ENCODE results near the gene PDGFD. TPM values are rescaled to one million over a fixed set of nuclear protein-coding genes. Genes with fewer than 3 reads are reported as not detected.

PDGFD gene
- total RNA-seq, 2 donors from 2014 or later = 14.4 to 27.8 TPM

DNA sequence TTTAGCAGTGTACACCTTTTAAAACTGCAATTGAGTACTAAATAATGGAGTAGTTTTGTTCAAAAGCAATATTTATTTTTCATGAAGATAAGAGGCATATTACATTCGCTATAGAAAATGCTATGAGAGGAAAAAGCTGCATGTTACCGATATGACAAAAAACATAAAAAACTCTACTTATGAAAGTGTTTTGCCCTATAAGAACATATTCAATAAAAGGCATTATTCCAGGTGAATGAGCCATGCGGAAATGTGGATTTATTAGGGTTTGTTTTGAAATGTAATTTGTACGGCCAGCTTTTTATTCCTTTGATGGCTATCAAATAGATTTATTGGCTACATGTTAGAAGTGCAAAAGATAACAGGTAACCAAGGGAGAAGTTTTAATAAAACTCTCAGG is 256.8 kb downstream of the PDGFD start:
- Histone ChIP-seq H3K27me3 (no peaks in the 10 kb centered on the region), H3K27ac (no peak overlapping the region), H3K4me3 (no peak overlapping the region), H3K4me1 (no peaks in the 10 kb centered on the region), H3K36me3 (no peaks in the 10 kb centered on the region), H3K9me3 (peaks cover 0 to 2% of the 10 kb centered on the region in 2 donors)
- TF ChIP-seq, protein P1, sequence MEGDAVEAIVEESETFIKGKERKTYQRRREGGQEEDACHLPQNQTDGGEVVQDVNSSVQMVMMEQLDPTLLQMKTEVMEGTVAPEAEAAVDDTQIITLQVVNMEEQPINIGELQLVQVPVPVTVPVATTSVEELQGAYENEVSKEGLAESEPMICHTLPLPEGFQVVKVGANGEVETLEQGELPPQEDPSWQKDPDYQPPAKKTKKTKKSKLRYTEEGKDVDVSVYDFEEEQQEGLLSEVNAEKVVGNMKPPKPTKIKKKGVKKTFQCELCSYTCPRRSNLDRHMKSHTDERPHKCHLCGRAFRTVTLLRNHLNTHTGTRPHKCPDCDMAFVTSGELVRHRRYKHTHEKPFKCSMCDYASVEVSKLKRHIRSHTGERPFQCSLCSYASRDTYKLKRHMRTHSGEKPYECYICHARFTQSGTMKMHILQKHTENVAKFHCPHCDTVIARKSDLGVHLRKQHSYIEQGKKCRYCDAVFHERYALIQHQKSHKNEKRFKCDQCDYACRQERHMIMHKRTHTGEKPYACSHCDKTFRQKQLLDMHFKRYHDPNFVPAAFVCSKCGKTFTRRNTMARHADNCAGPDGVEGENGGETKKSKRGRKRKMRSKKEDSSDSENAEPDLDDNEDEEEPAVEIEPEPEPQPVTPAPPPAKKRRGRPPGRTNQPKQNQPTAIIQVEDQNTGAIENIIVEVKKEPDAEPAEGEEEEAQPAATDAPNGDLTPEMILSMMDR (IDR thresholded peaks at IDR 0.05) = no peak
- no peak for DNase-seq (ENCODE audit: low spot score)

DNA sequence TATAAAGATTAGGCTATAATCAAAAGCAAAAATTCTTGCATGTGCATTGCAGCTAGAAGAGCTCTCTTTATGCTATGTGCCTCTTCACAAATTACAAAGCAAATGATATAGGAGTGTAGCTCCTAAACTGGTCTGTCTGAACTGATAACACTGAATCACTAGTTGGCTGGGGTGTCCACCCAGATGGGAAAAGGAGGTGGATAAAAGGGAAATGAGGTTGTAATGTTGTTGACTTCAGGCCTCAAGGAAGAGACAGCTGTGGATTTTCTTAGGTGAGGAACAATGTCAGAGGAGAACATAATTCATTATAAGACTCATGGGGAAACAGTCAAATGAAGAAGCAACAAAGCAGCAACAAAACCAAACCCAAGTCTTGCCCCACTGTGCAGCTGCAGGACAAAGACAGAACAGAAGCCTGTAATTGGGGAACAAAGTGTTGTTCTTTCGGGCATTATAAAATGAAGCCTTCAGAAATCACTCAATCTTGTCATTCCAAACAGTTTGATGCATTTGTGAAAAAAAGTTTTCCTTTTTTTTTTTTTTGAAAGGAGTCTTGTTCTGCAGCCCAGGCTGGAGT is 257.6 kb downstream of the PDGFD start:
- no peaks in the 10 kb centered on the region for H3K4me1 ChIP-seq
- no peaks in the 10 kb centered on the region for H3K9me3 ChIP-seq
- H3K27ac ChIP-seq = no peak overlapping the region

GRCh38 chr11:103904324-103904667 is 259.7 kb downstream of the PDGFD start:
- Histone ChIP-seq H3K27me3 (no peaks in the 10 kb centered on the region), H3K36me3 (no peaks in the 10 kb centered on the region), H3K9me3 (no peaks in the 10 kb centered on the region), H3K4me3 (no peak overlapping the region), H3K4me1 (no peaks in the 10 kb centered on the region), H3K27ac (no peak overlapping the region)
- DNase-seq (ENCODE audit: low spot score) = no peak
- TF ChIP-seq, protein P1 (IDR thresholded peaks at IDR 0.05) = no peak

More for the DNA sequence above, 257.6 kb downstream of the PDGFD start:
- Histone ChIP-seq H3K36me3 (no peaks in the 10 kb centered on the region), H3K4me3 (no peak overlapping the region), H3K27me3 (no peaks in the 10 kb centered on the region)
- TF ChIP-seq, protein P1 (IDR thresholded peaks at IDR 0.05) = no peak
- DNase-seq (ENCODE audit: low spot score) = no peak

GRCh38 chr11:103903621-103904323 is 260.2 kb downstream of the PDGFD start:
- Histone ChIP-seq H3K27me3 (no peaks in the 10 kb centered on the region), H3K36me3 (no peaks in the 10 kb centered on the region), H3K9me3 (no peaks in the 10 kb centered on the region), H3K4me3 (no peak overlapping the region), H3K4me1 (no peaks in the 10 kb centered on the region), H3K27ac (no peak overlapping the region)
- TF ChIP-seq, protein P1 (IDR thresholded peaks at IDR 0.05) = no peak
- DNase-seq (ENCODE audit: low spot score) = no peak

- TF ChIP-seq, protein P1 (IDR thresholded peaks at IDR 0.05) = no peak
- DNase-seq (ENCODE audit: low spot score) = no peak
- Histone ChIP-seq H3K9me3 (no peaks in the 10 kb centered on the region), H3K27ac (no peak overlapping the region), H3K4me3 (no peak overlapping the region), H3K27me3 (no peaks in the 10 kb centered on the region), H3K36me3 (no peaks in the 10 kb centered on the region), H3K4me1 (no peaks in the 10 kb centered on the region)
Measured at GRCh38 chr11:103902994-103903393, 261.0 kb downstream of the PDGFD start.

All from right atrium auricular region (tissue), 2 donors.